KMS-11 (cell line): Measurements from ENCODE around the gene ACTR1A.

Experiments
- H2AFZ ChIP-seq: fragments of 200-600 bp; sonication (generic); 2 replicates; pipeline ENCODE4 v1.6.1; 2016; ENCODE audit warnings: antibody characterized with exemption, mixed run types, low read depth
- H3K27ac ChIP-seq: fragments of 200-600 bp; sonication (generic); 2 replicates; pipeline ENCODE4 v1.6.1; 2016; ENCODE audit warnings: mild to moderate bottlenecking, mixed run types
- H3K27me3 ChIP-seq: fragments of 200-600 bp; sonication (generic); 2 replicates; pipeline ENCODE4 v1.6.1; 2017; ENCODE audit warnings: mild to moderate bottlenecking, low read depth, mixed run types, moderate library complexity; ENCODE audit not compliant: insufficient read depth
- H3K36me3 ChIP-seq: fragments of 200-600 bp; sonication (generic); 2 replicates; pipeline ENCODE4 v1.6.1; 2017; ENCODE audit warnings: mild to moderate bottlenecking, mixed run types; ENCODE audit not compliant: insufficient read depth
- H3K4me1 ChIP-seq: fragments of 200-600 bp; sonication (generic); 2 replicates; pipeline ENCODE4 v1.6.1; 2016; ENCODE audit warnings: mild to moderate bottlenecking, low read depth, mixed run types; ENCODE audit not compliant: poor library complexity, severe bottlenecking
- H3K4me2 ChIP-seq: fragments of 200-600 bp; sonication (generic); 2 replicates; pipeline ENCODE4 v1.7.0; 2016; ENCODE audit warnings: mild to moderate bottlenecking, mixed run types
- H3K4me3 ChIP-seq: fragments of 200-600 bp; sonication (generic); IDR thresholded peaks from 2 replicates; pipeline ENCODE4 v1.6.1; 2017; ENCODE audit warnings: low read depth, low read length, mixed read lengths; ENCODE audit not compliant: insufficient read depth
- H3K79me2 ChIP-seq: fragments of 200-600 bp; sonication (generic); 2 replicates; pipeline ENCODE4 v1.6.1; 2016; ENCODE audit warnings: low read depth, mixed run types; ENCODE audit not compliant: insufficient read depth
- H3K9ac ChIP-seq: fragments of 200-600 bp; sonication (generic); 2 replicates; pipeline ENCODE4 v1.6.1; 2016; ENCODE audit warnings: mild to moderate bottlenecking, mixed run types
- H4K20me1 ChIP-seq: fragments of 200-600 bp; sonication (generic); 2 replicates; pipeline ENCODE4 v1.6.1; 2016; ENCODE audit warnings: mild to moderate bottlenecking, mixed run types; ENCODE audit not compliant: insufficient read depth
- TF ChIP-seq, protein P1 (sequence below): fragments of 200-600 bp; sonication (generic); conservative IDR thresholded peaks from 2 replicates; pipeline ENCODE4 v1.6.1; 2017; ENCODE audit warnings: low read depth, mild to moderate bottlenecking, antibody characterized with exemption, low read length, moderate library complexity, mixed read lengths

The ACTR1A gene

DNA sequence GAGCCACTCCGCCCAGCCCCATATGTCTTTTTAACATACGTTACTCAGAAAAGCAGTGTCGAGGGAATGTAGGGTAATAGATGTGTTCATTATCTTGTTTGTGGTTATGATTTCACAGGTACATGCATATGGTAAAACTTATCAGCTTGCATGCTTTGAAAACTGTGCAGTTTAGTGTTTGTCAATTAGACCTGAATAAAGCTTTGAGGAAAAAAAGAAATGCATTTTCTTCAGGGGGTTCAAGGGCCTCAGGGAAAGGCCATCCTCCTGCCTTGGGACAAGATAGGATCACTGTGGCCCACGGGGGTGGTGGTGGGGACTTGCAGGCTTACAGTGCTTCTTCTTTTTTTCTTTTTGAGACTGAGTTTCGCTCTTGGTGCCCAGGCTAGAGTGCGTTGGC is 35.2 kb downstream of the ACTR1A start:
- no peaks in the 10 kb centered on the region for H3K79me2 ChIP-seq
- no peak overlapping the region for H3K4me3 ChIP-seq
- peaks cover 6% of the 10 kb centered on the region for H3K4me1 ChIP-seq
- no peaks in the 10 kb centered on the region for H3K27me3 ChIP-seq
- no peak overlapping the region for H2AFZ ChIP-seq
- no peaks in the 10 kb centered on the region for H3K36me3 ChIP-seq
- H3K9ac ChIP-seq = no peak overlapping the region
- H4K20me1 ChIP-seq = no peaks in the 10 kb centered on the region
- H3K27ac ChIP-seq = no peak overlapping the region
- no peak overlapping the region for H3K4me2 ChIP-seq
- TF ChIP-seq, protein P1, sequence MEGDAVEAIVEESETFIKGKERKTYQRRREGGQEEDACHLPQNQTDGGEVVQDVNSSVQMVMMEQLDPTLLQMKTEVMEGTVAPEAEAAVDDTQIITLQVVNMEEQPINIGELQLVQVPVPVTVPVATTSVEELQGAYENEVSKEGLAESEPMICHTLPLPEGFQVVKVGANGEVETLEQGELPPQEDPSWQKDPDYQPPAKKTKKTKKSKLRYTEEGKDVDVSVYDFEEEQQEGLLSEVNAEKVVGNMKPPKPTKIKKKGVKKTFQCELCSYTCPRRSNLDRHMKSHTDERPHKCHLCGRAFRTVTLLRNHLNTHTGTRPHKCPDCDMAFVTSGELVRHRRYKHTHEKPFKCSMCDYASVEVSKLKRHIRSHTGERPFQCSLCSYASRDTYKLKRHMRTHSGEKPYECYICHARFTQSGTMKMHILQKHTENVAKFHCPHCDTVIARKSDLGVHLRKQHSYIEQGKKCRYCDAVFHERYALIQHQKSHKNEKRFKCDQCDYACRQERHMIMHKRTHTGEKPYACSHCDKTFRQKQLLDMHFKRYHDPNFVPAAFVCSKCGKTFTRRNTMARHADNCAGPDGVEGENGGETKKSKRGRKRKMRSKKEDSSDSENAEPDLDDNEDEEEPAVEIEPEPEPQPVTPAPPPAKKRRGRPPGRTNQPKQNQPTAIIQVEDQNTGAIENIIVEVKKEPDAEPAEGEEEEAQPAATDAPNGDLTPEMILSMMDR = no peak

GRCh38 chr10:102465466-102465865 is 37.0 kb downstream of the ACTR1A start:
- H3K4me1 ChIP-seq = peaks cover 20% of the 10 kb centered on the region
- TF ChIP-seq, protein P1 = no peak
- H4K20me1 ChIP-seq = no peaks in the 10 kb centered on the region
- H3K27ac ChIP-seq = no peak overlapping the region
- no peaks in the 10 kb centered on the region for H3K27me3 ChIP-seq
- no peak overlapping the region for H3K4me3 ChIP-seq
- H2AFZ ChIP-seq = no peak overlapping the region
- H3K36me3 ChIP-seq = no peaks in the 10 kb centered on the region
- no peak overlapping the region for H3K4me2 ChIP-seq
- H3K9ac ChIP-seq = no peak overlapping the region
- H3K79me2 ChIP-seq = no peaks in the 10 kb centered on the region

GRCh38 chr10:102463983-102464382 is 38.5 kb downstream of the ACTR1A start:
- Histone ChIP-seq H4K20me1 (no peaks in the 10 kb centered on the region), H3K4me2 (no peak overlapping the region), H2AFZ (no peak overlapping the region), H3K4me1 (peaks cover 22% of the 10 kb centered on the region), H3K79me2 (no peaks in the 10 kb centered on the region), H3K4me3 (no peak overlapping the region), H3K27me3 (no peaks in the 10 kb centered on the region), H3K9ac (no peak overlapping the region), H3K27ac (no peak overlapping the region), H3K36me3 (no peaks in the 10 kb centered on the region)
- TF ChIP-seq, protein P1 = no peak

DNA sequence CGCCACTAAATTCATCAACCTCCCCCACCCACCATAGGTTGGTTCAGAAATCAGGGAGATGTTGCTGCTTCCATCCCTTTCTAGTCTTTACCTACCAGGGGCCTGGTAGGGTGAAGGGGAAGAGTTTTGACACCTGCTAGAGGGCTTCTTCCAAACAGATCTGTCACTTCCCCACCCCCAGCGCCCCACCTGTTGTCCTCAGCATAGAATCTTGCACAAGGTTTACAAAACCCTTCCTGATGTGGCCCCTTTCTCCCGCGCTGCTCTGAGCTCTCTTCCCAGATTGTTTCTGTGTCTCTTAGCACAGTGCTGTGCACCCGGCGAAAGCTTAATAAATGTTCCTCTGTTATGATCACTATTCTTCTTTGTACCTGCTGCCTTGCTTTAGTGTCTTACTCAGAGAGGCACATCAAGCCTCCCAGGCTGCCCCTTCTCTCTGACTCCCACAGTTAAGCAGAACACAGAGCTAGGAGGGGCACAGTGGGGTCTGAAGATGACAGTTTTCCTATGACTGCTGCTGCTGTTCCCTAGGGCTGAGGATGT is 39.9 kb downstream of the ACTR1A start:
- TF ChIP-seq, protein P1 = no peak
- Histone ChIP-seq H3K4me3 (no peak overlapping the region), H3K4me1 (peaks cover 22% of the 10 kb centered on the region), H3K27ac (no peak overlapping the region), H2AFZ (no peak overlapping the region), H3K4me2 (no peak overlapping the region), H4K20me1 (no peaks in the 10 kb centered on the region), H3K9ac (no peak overlapping the region), H3K79me2 (no peaks in the 10 kb centered on the region), H3K27me3 (no peaks in the 10 kb centered on the region), H3K36me3 (no peaks in the 10 kb centered on the region)
